DMS114 treated with DMSO at 0.1 percent for 48 hours (cell line): Measurements from ENCODE around the gene PHF19.

Source experiments
- DNase-seq: peaks from one replicate; lab custom pipeline; 2025; ENCODE audit not compliant: unreplicated experiment; lab: John Stamatoyannopoulos, UW

PHF19 gene

GRCh38 chr9:120818595-120818994 is 58.4 kb downstream of the PHF19 start:
- DNase-seq: no peak

GRCh38 chr9:120815075-120815474 is 61.9 kb downstream of the PHF19 start:
- no peak for DNase-seq

DNA sequence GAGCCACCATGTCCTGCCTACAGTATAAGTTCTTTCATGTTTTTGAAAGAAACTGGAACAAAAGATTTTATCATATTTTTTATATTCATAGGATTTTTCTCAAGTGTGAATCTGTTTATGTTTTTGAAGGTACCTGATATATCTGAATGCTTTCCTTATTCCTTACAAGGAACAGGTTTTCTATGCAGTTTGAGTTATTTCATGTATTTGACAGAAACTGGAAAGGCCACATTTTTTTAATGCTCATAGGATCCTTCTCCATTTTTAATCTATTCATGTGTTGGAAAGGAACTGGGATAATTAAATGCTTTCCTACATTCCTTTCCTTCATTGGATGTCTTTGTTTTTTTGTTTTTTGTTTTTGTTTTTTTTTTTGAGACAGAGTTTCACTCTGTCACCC is 68.1 kb downstream of the PHF19 start:
- DNase-seq: no peak

DNA sequence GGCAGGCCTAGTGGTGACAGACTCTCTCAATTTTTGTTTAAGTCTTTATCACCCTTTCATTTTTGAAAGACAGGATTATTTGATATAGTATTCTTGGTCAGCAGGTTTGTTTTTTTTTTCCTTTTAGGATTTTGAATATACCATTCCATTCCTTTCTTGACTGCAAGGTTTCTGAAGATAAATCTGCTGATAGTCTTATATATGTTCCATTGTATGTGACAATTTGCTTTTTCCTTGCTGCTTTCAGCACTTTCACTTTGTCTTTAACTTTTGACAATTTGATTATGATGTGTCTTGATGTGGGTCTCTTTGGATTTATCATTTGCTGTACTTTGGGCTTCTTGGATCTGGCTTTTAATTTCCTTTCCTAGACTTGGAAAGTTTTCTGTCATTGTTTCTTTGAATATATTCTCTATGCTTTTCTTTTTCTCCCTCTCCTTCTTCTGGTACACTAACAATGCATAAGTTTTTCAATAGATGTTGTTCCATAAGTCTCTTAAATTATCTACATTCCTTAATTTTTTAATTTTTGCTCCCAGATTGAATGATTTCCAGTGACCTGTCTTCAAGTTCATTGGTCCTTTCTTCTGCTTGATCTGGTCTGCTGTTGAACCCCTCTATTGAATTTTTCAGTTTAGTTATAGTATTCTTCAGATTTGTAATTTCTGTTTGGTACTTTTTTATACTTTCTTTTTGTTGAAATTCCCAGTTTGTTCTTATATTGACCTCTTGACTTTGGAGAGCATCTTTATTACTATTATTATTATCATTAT is 69.2 kb downstream of the PHF19 start:
- no peak for DNase-seq
